ENCODE measurements around the gene RACGAP1.

The RACGAP1 gene

DNA sequence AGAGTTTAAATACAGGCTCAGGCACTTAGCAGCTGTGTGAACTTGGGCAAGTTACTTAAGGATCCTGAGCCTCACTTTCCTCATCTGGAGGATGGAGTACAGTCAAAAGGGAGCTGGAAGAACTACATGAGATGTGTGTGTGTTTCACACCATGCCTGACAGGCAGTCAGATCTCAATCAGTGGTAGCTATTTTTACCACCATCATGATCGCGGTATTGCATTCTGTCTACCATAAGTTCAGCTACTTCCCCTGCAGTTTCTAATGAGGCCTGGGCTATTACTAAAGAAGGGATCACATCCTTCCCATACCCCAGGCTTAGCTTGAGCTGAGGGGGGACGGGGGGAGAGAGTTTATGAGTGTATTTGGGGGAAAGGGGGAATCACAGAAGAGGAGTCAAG, 45.5 kb downstream of the RACGAP1 start:
- no peaks in the 10 kb centered on the region for H3K27me3 ChIP-seq (ENCODE audit: control insufficient read depth, insufficient read depth, low read length)
- peaks cover 5% of the 10 kb centered on the region for H3K4me1 ChIP-seq (ENCODE audit: control insufficient read depth, insufficient read depth, low read length)
- no peak overlapping the region for H3K4me3 ChIP-seq (ENCODE audit: low read depth, low read length)
- no peaks in the 10 kb centered on the region for H3K36me3 ChIP-seq (ENCODE audit: control insufficient read depth, insufficient read depth, low read length)
- no peaks in the 10 kb centered on the region for H3K9me3 ChIP-seq (ENCODE audit: control insufficient read depth, insufficient read depth, low read length)
- H3K9ac ChIP-seq (ENCODE audit: low read depth, low read length): no peak overlapping the region

DNA sequence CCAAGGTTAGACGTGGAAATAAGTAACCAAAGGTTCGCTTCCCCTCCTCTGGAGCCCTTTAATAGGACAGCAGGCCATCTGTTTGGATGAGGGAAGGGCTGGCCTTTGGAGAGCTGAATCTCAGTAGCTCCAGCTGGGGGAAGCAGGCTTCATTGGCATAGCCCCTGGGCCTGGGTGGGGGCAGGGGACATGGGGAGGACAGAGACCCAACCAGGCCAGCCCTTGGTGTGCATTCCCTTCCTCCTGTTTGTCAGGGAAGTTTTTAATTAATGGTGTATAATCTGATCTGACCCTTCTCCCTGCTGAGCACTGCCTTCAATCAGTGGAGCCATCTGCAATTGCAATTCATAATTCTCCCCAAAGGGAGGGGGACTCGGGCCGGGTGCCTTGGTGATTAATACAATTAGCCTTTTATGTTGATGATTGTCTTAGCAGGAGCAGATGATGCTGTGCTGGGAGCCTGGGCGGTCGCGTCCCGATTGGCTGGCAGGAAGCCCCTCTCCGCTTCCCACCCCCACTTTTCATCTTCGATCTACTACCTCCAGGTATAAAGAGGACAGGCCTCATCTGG, 46.2 kb downstream of the RACGAP1 start:
- no peaks in the 10 kb centered on the region for H3K36me3 ChIP-seq (ENCODE audit: control insufficient read depth, insufficient read depth, low read length)
- H3K27me3 ChIP-seq (ENCODE audit: control insufficient read depth, insufficient read depth, low read length): no peaks in the 10 kb centered on the region
- H3K9ac ChIP-seq (ENCODE audit: low read depth, low read length): no peak overlapping the region
- H3K4me1 ChIP-seq (ENCODE audit: control insufficient read depth, insufficient read depth, low read length): peaks cover 2% of the 10 kb centered on the region
- H3K9me3 ChIP-seq (ENCODE audit: control insufficient read depth, insufficient read depth, low read length): no peaks in the 10 kb centered on the region
- H3K4me3 ChIP-seq (ENCODE audit: low read depth, low read length): no peak overlapping the region

GRCh38 chr12:49978125-49978524, 47.2 kb downstream of the RACGAP1 start:
- Histone ChIP-seq H3K27me3 (ENCODE audit: control insufficient read depth, insufficient read depth, low read length) (no peaks in the 10 kb centered on the region), H3K4me1 (ENCODE audit: control insufficient read depth, insufficient read depth, low read length) (peaks cover 2% of the 10 kb centered on the region), H3K9ac (ENCODE audit: low read depth, low read length) (no peak overlapping the region), H3K9me3 (ENCODE audit: control insufficient read depth, insufficient read depth, low read length) (no peaks in the 10 kb centered on the region), H3K4me3 (ENCODE audit: low read depth, low read length) (no peak overlapping the region), H3K36me3 (ENCODE audit: control insufficient read depth, insufficient read depth, low read length) (no peaks in the 10 kb centered on the region)

- Histone ChIP-seq H3K27me3 (ENCODE audit: control insufficient read depth, insufficient read depth, low read length) (peaks cover under 1% of the 10 kb centered on the region), H3K4me3 (ENCODE audit: low read depth, low read length) (no peak overlapping the region), H3K4me1 (ENCODE audit: control insufficient read depth, insufficient read depth, low read length) (peaks cover 2% of the 10 kb centered on the region), H3K9ac (ENCODE audit: low read depth, low read length) (no peak overlapping the region), H3K9me3 (ENCODE audit: control insufficient read depth, insufficient read depth, low read length) (no peaks in the 10 kb centered on the region), H3K36me3 (ENCODE audit: control insufficient read depth, insufficient read depth, low read length) (no peaks in the 10 kb centered on the region)
These were observed 48.7 kb downstream of the RACGAP1 start for GRCh38 chr12:49976557-49976956.

- H3K4me1 ChIP-seq (ENCODE audit: control insufficient read depth, insufficient read depth, low read length): peaks cover 2% of the 10 kb centered on the region
- H3K27me3 ChIP-seq (ENCODE audit: control insufficient read depth, insufficient read depth, low read length): peaks cover 4% of the 10 kb centered on the region
- no peak overlapping the region for H3K9ac ChIP-seq (ENCODE audit: low read depth, low read length)
- no peaks in the 10 kb centered on the region for H3K9me3 ChIP-seq (ENCODE audit: control insufficient read depth, insufficient read depth, low read length)
- H3K36me3 ChIP-seq (ENCODE audit: control insufficient read depth, insufficient read depth, low read length): no peaks in the 10 kb centered on the region
- H3K4me3 ChIP-seq (ENCODE audit: low read depth, low read length): no peak overlapping the region
These were observed 50.0 kb downstream of the RACGAP1 start for GRCh38 chr12:49975318-49975761.

GRCh38 chr12:49974677-49975317, 50.5 kb downstream of the RACGAP1 start:
- no peaks in the 10 kb centered on the region for H3K36me3 ChIP-seq (ENCODE audit: control insufficient read depth, insufficient read depth, low read length)
- no peak overlapping the region for H3K4me3 ChIP-seq (ENCODE audit: low read depth, low read length)
- no peaks in the 10 kb centered on the region for H3K9me3 ChIP-seq (ENCODE audit: control insufficient read depth, insufficient read depth, low read length)
- peaks cover 7% of the 10 kb centered on the region for H3K27me3 ChIP-seq (ENCODE audit: control insufficient read depth, insufficient read depth, low read length)
- no peak overlapping the region for H3K9ac ChIP-seq (ENCODE audit: low read depth, low read length)
- peaks cover 2% of the 10 kb centered on the region for H3K4me1 ChIP-seq (ENCODE audit: control insufficient read depth, insufficient read depth, low read length)

- peaks cover 2% of the 10 kb centered on the region for H3K4me1 ChIP-seq (ENCODE audit: control insufficient read depth, insufficient read depth, low read length)
- H3K9ac ChIP-seq (ENCODE audit: low read depth, low read length): no peak overlapping the region
- H3K27me3 ChIP-seq (ENCODE audit: control insufficient read depth, insufficient read depth, low read length): peaks cover 12% of the 10 kb centered on the region
- H3K9me3 ChIP-seq (ENCODE audit: control insufficient read depth, insufficient read depth, low read length): no peaks in the 10 kb centered on the region
- H3K4me3 ChIP-seq (ENCODE audit: low read depth, low read length): no peak overlapping the region
- H3K36me3 ChIP-seq (ENCODE audit: control insufficient read depth, insufficient read depth, low read length): no peaks in the 10 kb centered on the region
These were observed 51.0 kb downstream of the RACGAP1 start for GRCh38 chr12:49974231-49974675.

DNA sequence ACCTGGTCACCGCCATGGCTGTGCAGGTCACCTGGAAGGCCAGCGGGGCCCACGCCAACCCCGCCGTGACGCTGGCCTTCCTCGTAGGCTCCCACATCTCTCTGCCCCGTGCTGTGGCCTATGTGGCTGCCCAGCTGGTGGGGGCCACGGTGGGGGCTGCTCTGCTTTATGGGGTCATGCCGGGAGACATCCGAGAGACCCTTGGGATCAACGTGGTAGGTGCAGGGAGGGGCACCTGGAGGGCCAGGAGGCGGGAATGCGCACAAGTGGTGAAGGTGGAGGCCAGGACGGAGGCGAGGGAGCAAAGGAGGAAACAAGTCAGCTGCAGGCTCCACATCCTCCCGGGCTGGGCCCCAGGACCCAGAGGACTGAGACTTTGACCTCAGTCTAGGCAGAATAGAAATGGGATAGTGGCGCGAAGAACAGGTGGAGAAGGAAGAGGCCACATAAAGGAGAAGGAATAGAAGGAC, 51.9 kb downstream of the RACGAP1 start:
- Histone ChIP-seq H3K27me3 (ENCODE audit: control insufficient read depth, insufficient read depth, low read length) (peaks cover 16% of the 10 kb centered on the region), H3K36me3 (ENCODE audit: control insufficient read depth, insufficient read depth, low read length) (no peaks in the 10 kb centered on the region), H3K4me3 (ENCODE audit: low read depth, low read length) (no peak overlapping the region), H3K9ac (ENCODE audit: low read depth, low read length) (no peak overlapping the region), H3K9me3 (ENCODE audit: control insufficient read depth, insufficient read depth, low read length) (no peaks in the 10 kb centered on the region), H3K4me1 (ENCODE audit: control insufficient read depth, insufficient read depth, low read length) (no peaks in the 10 kb centered on the region)

DNA sequence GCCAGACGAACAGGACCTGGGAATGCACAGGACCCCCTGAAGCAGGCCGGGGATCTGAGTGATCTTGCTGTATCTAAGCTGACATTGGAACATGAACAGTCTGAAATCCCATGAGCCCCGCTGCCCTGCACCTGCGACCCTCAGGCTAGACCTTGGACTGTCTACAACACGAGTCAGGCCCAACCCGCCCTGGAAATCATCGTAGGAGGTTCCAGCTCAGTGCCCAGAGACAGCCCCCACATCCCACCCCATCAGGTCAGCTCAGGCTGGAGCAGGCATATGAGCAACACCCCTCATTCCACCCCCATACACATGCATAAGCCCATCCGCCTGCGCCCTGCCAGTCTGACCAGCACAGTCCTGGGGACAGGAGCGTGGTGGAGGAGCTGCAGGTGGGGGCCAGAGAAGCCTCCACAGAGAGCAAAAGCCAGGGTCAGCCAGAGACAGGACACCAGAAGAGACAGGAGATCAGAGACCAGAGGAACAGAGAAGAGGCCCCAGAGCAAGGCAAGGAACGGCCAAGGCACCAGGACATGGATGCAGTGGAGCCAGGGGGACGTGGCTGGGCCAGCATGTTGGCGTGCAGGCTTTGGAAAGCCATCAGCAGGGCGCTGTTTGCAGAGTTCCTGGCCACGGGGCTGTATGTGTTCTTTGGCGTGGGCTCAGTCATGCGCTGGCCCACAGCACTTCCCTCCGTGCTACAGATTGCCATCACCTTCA, 52.5 kb downstream of the RACGAP1 start, which contains the start of gene AQP6:
Gene AQP6 (plus strand): TSS at position 307 of the 720 bp plus-strand sequence. CDS start 227 bp downstream, at position 534.
- no peak within 1 kb of the TSS for H3K4me3 ChIP-seq (ENCODE audit: low read depth, low read length)

GRCh38 chr12:49972129-49972528, 53.2 kb downstream of the RACGAP1 start:
- Histone ChIP-seq H3K36me3 (ENCODE audit: control insufficient read depth, insufficient read depth, low read length) (no peaks in the 10 kb centered on the region), H3K4me3 (ENCODE audit: low read depth, low read length) (no peak overlapping the region), H3K9ac (ENCODE audit: low read depth, low read length) (no peak overlapping the region), H3K9me3 (ENCODE audit: control insufficient read depth, insufficient read depth, low read length) (no peaks in the 10 kb centered on the region), H3K4me1 (ENCODE audit: control insufficient read depth, insufficient read depth, low read length) (peaks cover 3% of the 10 kb centered on the region), H3K27me3 (ENCODE audit: control insufficient read depth, insufficient read depth, low read length) (peaks cover 25% of the 10 kb centered on the region)

More for the DNA sequence above, 52.5 kb downstream of the RACGAP1 start, which contains the start of gene AQP6:
- Histone ChIP-seq H3K36me3 (ENCODE audit: control insufficient read depth, insufficient read depth, low read length) (no peaks in the 10 kb centered on the region), H3K27me3 (ENCODE audit: control insufficient read depth, insufficient read depth, low read length) (peaks cover 22% of the 10 kb centered on the region), H3K9ac (ENCODE audit: low read depth, low read length) (no peak within 1 kb of the TSS), H3K9me3 (ENCODE audit: control insufficient read depth, insufficient read depth, low read length) (no peaks in the 10 kb centered on the region), H3K4me1 (ENCODE audit: control insufficient read depth, insufficient read depth, low read length) (peaks cover 1% of the 10 kb centered on the region)

GRCh38 chr12:49971141-49971540, 54.2 kb downstream of the RACGAP1 start:
- Histone ChIP-seq H3K4me1 (ENCODE audit: control insufficient read depth, insufficient read depth, low read length) (peaks cover 3% of the 10 kb centered on the region), H3K9ac (ENCODE audit: low read depth, low read length) (no peak overlapping the region), H3K9me3 (ENCODE audit: control insufficient read depth, insufficient read depth, low read length) (no peaks in the 10 kb centered on the region), H3K27me3 (ENCODE audit: control insufficient read depth, insufficient read depth, low read length) (peaks cover 30% of the 10 kb centered on the region), H3K36me3 (ENCODE audit: control insufficient read depth, insufficient read depth, low read length) (no peaks in the 10 kb centered on the region), H3K4me3 (ENCODE audit: low read depth, low read length) (no peak overlapping the region)
